K562 (cell line): ENCODE data around the gene CPNE9.

Source experiments
- BCL6 ChIP-seq: fragments of 250-450 bp; sonication (Bioruptor Pico); IDR thresholded peaks from 2 replicates; pipeline ENCODE4 v1.4.0; 2020
- ETV6 ChIP-seq, 3 experiments: fragments of 150-350 bp in 1 of 3; sonication (generic) in 1 of 3; formaldehyde crosslinking in 1 of 3; IDR thresholded peaks; 2 replicates each; pipeline versions ENCODE4 v1.6.1 to v1.8.0; 2014 to 2022; ENCODE audit warnings: borderline replicate concordance in 2 of 3, low read depth in 2 of 3, antibody characterized with exemption in 1 of 3, low read length in 1 of 3, mild to moderate bottlenecking in 1 of 3, missing genetic modification reagents in 1 of 3
- NCOA2 ChIP-seq, 2 experiments: fragments of 450-650 bp; IDR thresholded peaks; 2 replicates each; pipeline ENCODE4 v1.6.1; 2018; ENCODE audit warnings: mild to moderate bottlenecking in 2 of 2, moderate library complexity in 1 of 2; ENCODE audit not compliant: partially characterized antibody in 2 of 2
- RCOR1 ChIP-seq, 2 experiments: IDR thresholded peaks; 2 replicates each; pipeline ENCODE4 v1.6.1; 2012; ENCODE audit warnings: low read depth in 2 of 2, low read length in 2 of 2, borderline replicate concordance in 1 of 2, improper control_type of control experiment in 1 of 2
- SP1 ChIP-seq: sonication (generic); formaldehyde crosslinking; IDR thresholded peaks from 2 replicates; pipeline ENCODE4 v1.8.1; 2022; ENCODE audit warnings: mild to moderate bottlenecking, missing genetic modification reagents
- SREBF1 ChIP-seq: fragments of 150-350 bp; IDR thresholded peaks from 2 replicates; pipeline ENCODE4 v1.6.1; 2014; ENCODE audit warnings: antibody characterized with exemption, low read depth, low read length, borderline replicate concordance
- TEAD4 ChIP-seq, 2 experiments: sonication (generic) in 1 of 2; formaldehyde crosslinking in 1 of 2; IDR thresholded peaks; 2 replicates each; pipeline versions ENCODE4 v1.6.1 to v1.8.0; 2012 to 2022; ENCODE audit warnings: borderline replicate concordance in 1 of 2, inconsistent platforms in 1 of 2, low read length in 1 of 2, mild to moderate bottlenecking in 1 of 2, missing genetic modification reagents in 1 of 2
- ZNF347 ChIP-seq: fragments of 450-650 bp; formaldehyde crosslinking; IDR thresholded peaks from 2 replicates; pipeline ENCODE4 v1.4.0; 2020; ENCODE audit warnings: low read depth, mild to moderate bottlenecking, moderate library complexity
- TF ChIP-seq, protein P1 (sequence below), 3 experiments: IDR thresholded peaks in 2 of 3; conservative IDR thresholded peaks in 1 of 3; 2 replicates each; pipeline ENCODE4 v1.5.1; 2011 to 2012; ENCODE audit warnings: low read length in 3 of 3, mild to moderate bottlenecking in 3 of 3, control low read depth in 2 of 3, improper control_type of control experiment in 1 of 3, inconsistent platforms in 1 of 3, low read depth in 1 of 3, mixed read lengths in 1 of 3, moderate library complexity in 1 of 3; ENCODE audit not compliant: insufficient read depth in 2 of 3

- TF ChIP-seq ZNF347 (CRISPR knock-in tag) (no peak), NCOA2 (IDR thresholded peaks at IDR 0.05; ENCODE audit: partially characterized antibody in 2 of 2) (no peak), SP1 (CRISPR knock-in tag) (no peak), RCOR1 (IDR thresholded peaks at IDR 0.05; ENCODE audit: borderline replicate concordance in 1 of 2, low read depth in 2 of 2, low read length in 2 of 2) (no peak), BCL6 (CRISPR knock-in tag) (no peak), SREBF1 (no peak), ETV6 (IDR thresholded peaks at IDR 0.05; ENCODE audit: borderline replicate concordance in 1 of 2, low read depth in 2 of 2, low read length in 1 of 2) (no peak), ETV6 (CRISPR knock-in tag; IDR thresholded peaks at IDR 0.05; ENCODE audit: borderline replicate concordance) (no peak), TEAD4 (IDR thresholded peaks at IDR 0.05; ENCODE audit: low read length) (no peak), TEAD4 (CRISPR knock-in tag; IDR thresholded peaks at IDR 0.05; ENCODE audit: borderline replicate concordance) (no peak)
- TF ChIP-seq, protein P1, sequence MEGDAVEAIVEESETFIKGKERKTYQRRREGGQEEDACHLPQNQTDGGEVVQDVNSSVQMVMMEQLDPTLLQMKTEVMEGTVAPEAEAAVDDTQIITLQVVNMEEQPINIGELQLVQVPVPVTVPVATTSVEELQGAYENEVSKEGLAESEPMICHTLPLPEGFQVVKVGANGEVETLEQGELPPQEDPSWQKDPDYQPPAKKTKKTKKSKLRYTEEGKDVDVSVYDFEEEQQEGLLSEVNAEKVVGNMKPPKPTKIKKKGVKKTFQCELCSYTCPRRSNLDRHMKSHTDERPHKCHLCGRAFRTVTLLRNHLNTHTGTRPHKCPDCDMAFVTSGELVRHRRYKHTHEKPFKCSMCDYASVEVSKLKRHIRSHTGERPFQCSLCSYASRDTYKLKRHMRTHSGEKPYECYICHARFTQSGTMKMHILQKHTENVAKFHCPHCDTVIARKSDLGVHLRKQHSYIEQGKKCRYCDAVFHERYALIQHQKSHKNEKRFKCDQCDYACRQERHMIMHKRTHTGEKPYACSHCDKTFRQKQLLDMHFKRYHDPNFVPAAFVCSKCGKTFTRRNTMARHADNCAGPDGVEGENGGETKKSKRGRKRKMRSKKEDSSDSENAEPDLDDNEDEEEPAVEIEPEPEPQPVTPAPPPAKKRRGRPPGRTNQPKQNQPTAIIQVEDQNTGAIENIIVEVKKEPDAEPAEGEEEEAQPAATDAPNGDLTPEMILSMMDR (IDR thresholded peaks at IDR 0.05 in 2 of 3, conservative IDR thresholded peaks at IDR 0.05 in 1 of 3; ENCODE audit: insufficient read depth in 2 of 3, low read depth in 1 of 3, low read length in 3 of 3), result no peak
These were observed 27.1 kb downstream of the CPNE9 start for GRCh38 chr3:9730657-9731205.
